K562 (cell line): ENCODE results near the gene C13orf46. TPM values are rescaled to one million over a fixed set of nuclear protein-coding genes. Genes with fewer than 3 reads are reported as not detected.
A peak's percentile ranks its signal among the peaks of the same experiment; 100 is the strongest.

Source experiments
- ATAC-seq: fragments of 200-7000 bp; cut with Tn5 transposase; 3 replicates; pipeline ENCODE4 v1.9.1; 2020; ENCODE audit warnings: moderate library complexity
- BruUV-seq: library from RNA; stranded (reverse); fragments of 400-500 nt; replicated peaks from 2 replicates; lab custom pipeline; 2021; lab: Mats Ljungman, UMichigan
- CTCF ChIA-PET: fragments of 300-600 bp; formaldehyde crosslinking; extraction: SDS; loops from one replicate; lab custom pipeline; 2021; ENCODE audit warnings: low intra/inter-chr PET ratio; lab: Yijun Ruan, JAX
- POLR2A ChIA-PET: fragments of 300-600, 350-650 bp; sonication (Branson Sonifier 250); formaldehyde crosslinking; extraction: SDS; loops from one replicate; lab custom pipeline; 2021; ENCODE audit warnings: antibody characterized with exemption, inconsistent platforms; lab: Yijun Ruan, JAX
- DNase-seq, 4 experiments: peaks; one replicate each; pipeline versions ENCODE4 v3.0.0 to v3.0.0-alpha.2; 2011 to 2018; ENCODE audit warnings: low spot score in 3 of 4, mixed read lengths in 3 of 4; ENCODE audit errors: extremely low read depth in 1 of 4
- FAIRE-seq: peaks from 2 replicates; lab custom pipeline; 2011; peaks lifted over from hg19 to GRCh38; lab: Jason Lieb, UNC
- H2AFZ ChIP-seq: 2 replicates; pipeline ENCODE4 v1.6.0; 2011; ENCODE audit warnings: low read depth, low read length, control low read depth, inconsistent platforms
- H3K27ac ChIP-seq: fragments of 200-600 bp; 3 replicates; pipeline ENCODE4 v1.8.0; 2011; ENCODE audit warnings: low read depth, mild to moderate bottlenecking, control low read depth, inconsistent platforms, low read length, moderate library complexity, mixed read lengths; ENCODE audit errors: extremely low read depth
- H3K27me3 ChIP-seq, 2 experiments: fragments of 300-600 bp in 1 of 2; 2 replicates in 1 of 2; 3 replicates in 1 of 2; pipeline versions ENCODE4 v1.6.0 to v1.8.0; 2011; ENCODE audit warnings: inconsistent platforms in 2 of 2, low read length in 2 of 2, mild to moderate bottlenecking in 1 of 2, mixed read lengths in 1 of 2, moderate library complexity in 1 of 2; ENCODE audit not compliant: control insufficient read depth in 2 of 2, insufficient read depth in 2 of 2
- H3K36me3 ChIP-seq: fragments of 300-600 bp; 3 replicates; pipeline ENCODE4 v1.8.0; 2011; ENCODE audit warnings: mild to moderate bottlenecking, low read length, inconsistent platforms; ENCODE audit not compliant: control insufficient read depth, insufficient read depth
- H3K4me1 ChIP-seq, 2 experiments: fragments of 200-600 bp in 1 of 2; replicated peaks in 1 of 2; 2 replicates in 1 of 2; 3 replicates in 1 of 2; pipeline versions ENCODE4 v1.5.1 to v1.8.0; 2011; ENCODE audit warnings: inconsistent platforms in 2 of 2, low read length in 2 of 2, mild to moderate bottlenecking in 1 of 2, mixed read lengths in 1 of 2, moderate library complexity in 1 of 2; ENCODE audit not compliant: control insufficient read depth in 2 of 2, insufficient read depth in 2 of 2
- H3K4me2 ChIP-seq: 2 replicates; pipeline ENCODE4 v1.6.1; 2011; ENCODE audit warnings: low read length, control low read depth, inconsistent platforms, mixed read lengths; ENCODE audit not compliant: insufficient read depth
- H3K4me3 ChIP-seq: fragments of 200-600 bp; sonication (generic), shearing (Covaris generic); 2 replicates; pipeline ENCODE4 v1.5.1; 2016; ENCODE audit warnings: control low read depth, inconsistent platforms
- H3K79me2 ChIP-seq: fragments of 200-600 bp; 3 replicates; pipeline ENCODE4 v1.8.0; 2011; ENCODE audit warnings: low read length, inconsistent platforms; ENCODE audit not compliant: control insufficient read depth, insufficient read depth
- H3K9ac ChIP-seq, 2 experiments: 2 replicates each; pipeline versions ENCODE4 v1.6.0 to v1.6.1; 2011; ENCODE audit warnings: low read depth in 2 of 2, low read length in 2 of 2, control low read depth in 1 of 2, inconsistent platforms in 1 of 2, mild to moderate bottlenecking in 1 of 2, mixed read lengths in 1 of 2; ENCODE audit not compliant: insufficient read depth in 1 of 2
- H3K9me1 ChIP-seq: one replicate; pipeline ENCODE4 v1.6.0; 2011; ENCODE audit warnings: inconsistent platforms, mild to moderate bottlenecking, low read length, moderate library complexity; ENCODE audit not compliant: control insufficient read depth, insufficient read depth
- H3K9me3 ChIP-seq: replicated peaks from 2 replicates; pipeline ENCODE4 v1.5.1; 2011; ENCODE audit warnings: low read depth, low read length, inconsistent platforms; ENCODE audit not compliant: control insufficient read depth, insufficient read depth
- H4K20me1 ChIP-seq: replicated peaks from 2 replicates; pipeline ENCODE4 v1.6.1; 2011; ENCODE audit warnings: low read length, inconsistent platforms, mixed read lengths; ENCODE audit not compliant: control insufficient read depth, insufficient read depth
- ATF3 ChIP-seq, 2 experiments: fragments of 450-650 bp in 1 of 2; sonication (generic) in 1 of 2; formaldehyde crosslinking in 1 of 2; IDR thresholded peaks in 1 of 2; conservative IDR thresholded peaks in 1 of 2; 2 replicates each; pipeline versions ENCODE4 v1.6.1 to v1.8.1; 2016 to 2023; ENCODE audit warnings: mild to moderate bottlenecking in 2 of 2, moderate library complexity in 2 of 2, inconsistent platforms in 1 of 2, missing genetic modification reagents in 1 of 2
- CHD2 ChIP-seq: IDR thresholded peaks from 2 replicates; pipeline ENCODE4 v1.6.1; 2011; ENCODE audit warnings: low read depth, low read length
- CTCF ChIP-seq, 3 experiments: IDR thresholded peaks in 2 of 3; conservative IDR thresholded peaks in 1 of 3; 2 replicates each; pipeline ENCODE4 v1.5.1; 2011 to 2012; ENCODE audit warnings: low read length in 3 of 3, mild to moderate bottlenecking in 3 of 3, control low read depth in 2 of 3, improper control_type of control experiment in 1 of 3, inconsistent platforms in 1 of 3, low read depth in 1 of 3, mixed read lengths in 1 of 3, moderate library complexity in 1 of 3; ENCODE audit not compliant: insufficient read depth in 2 of 3
- EGR1 ChIP-seq: fragments of 450-650 bp; conservative IDR thresholded peaks from 2 replicates; pipeline ENCODE4 v1.6.1; 2017; ENCODE audit warnings: mild to moderate bottlenecking
- HIVEP1 ChIP-seq: fragments of 250-450 bp; sonication (Bioruptor Pico); IDR thresholded peaks from 2 replicates; pipeline ENCODE4 v1.4.0; 2020; ENCODE audit warnings: mild to moderate bottlenecking
- HLTF ChIP-seq: fragments of 450-650 bp; IDR thresholded peaks from 2 replicates; pipeline ENCODE4 v1.6.1; 2016
- ILK ChIP-seq: fragments of 450-650 bp; IDR thresholded peaks from 2 replicates; pipeline ENCODE4 v1.6.1; 2016; ENCODE audit warnings: missing genetic modification characterization, low read depth, mild to moderate bottlenecking, missing compliant biosample characterization, moderate library complexity, borderline replicate concordance
- MNT ChIP-seq, 2 experiments: fragments of 450-650 bp; conservative IDR thresholded peaks; 2 replicates each; pipeline ENCODE4 v1.6.1; 2017; ENCODE audit warnings: mild to moderate bottlenecking in 2 of 2, moderate library complexity in 2 of 2
- NRF1 ChIP-seq, 2 experiments: fragments of 450-650 bp; IDR thresholded peaks in 1 of 2; conservative IDR thresholded peaks in 1 of 2; 2 replicates each; pipeline ENCODE4 v1.6.1; 2014; ENCODE audit warnings: mild to moderate bottlenecking in 2 of 2
- POLR2G ChIP-seq: fragments of 200-400 bp; formaldehyde crosslinking; IDR thresholded peaks from 2 replicates; pipeline ENCODE4 v1.6.1; 2017; ENCODE audit warnings: low read depth, mild to moderate bottlenecking, antibody characterized with exemption, low read length, moderate library complexity
- ZNF140 ChIP-seq: fragments of 250-450 bp; sonication (Bioruptor Pico); IDR thresholded peaks from 2 replicates; pipeline ENCODE4 v1.8.0; 2021; ENCODE audit warnings: moderate library complexity, mild to moderate bottlenecking, inconsistent platforms
- ZNF592 ChIP-seq: fragments of 450-650 bp; IDR thresholded peaks from 2 replicates; pipeline ENCODE4 v1.6.1; 2017; ENCODE audit warnings: antibody characterized with exemption, mild to moderate bottlenecking
- ZSCAN29 ChIP-seq: fragments of 450-650 bp; IDR thresholded peaks from 2 replicates; pipeline ENCODE4 v1.6.1; 2017
- WGBS: fragments of 100-300 bp; shearing (Covaris generic); methylation state at CpG from one replicate; pipeline ENCODE4 v1.1.6; 2016; ENCODE audit warnings: low coverage, mixed read lengths; ENCODE audit not compliant: insufficient coverage; ENCODE audit errors: missing lambda C conversion rate; 5-methylcytosine and 5-hydroxymethylcytosine counted together
- in situ Hi-C: fragments of 300-500 bp; cut with MboI; formaldehyde crosslinking; loops from 4 replicates; pipeline ENCODE4 v1.15.0; 2018; ENCODE audit warnings: inconsistent platforms, mixed read lengths
- intact Hi-C: fragments of 100-400 bp; cut with micrococcal nuclease; formaldehyde crosslinking; loops from 2 replicates; pipeline ENCODE4 v1.14.2; 2022
- polyA plus RNA-seq, 8 experiments: library from polyadenylated mRNA; depleted of rRNA in 4 of 8; stranded (reverse) in 5 of 8; unstranded in 3 of 8; fragments of >200 nt; fragmentation: Nextera tagmentation in 2 of 8; fragmentation: Illumina TruSeq in 1 of 8; extraction: Ambion mirVana in 2 of 8; extraction: Trizol in 1 of 8; gene quantifications; 2 replicates each; pipeline versions ENCODE4 v1.2.1 to v1.2.3, GENCODE V29; 2011 to 2014; ENCODE audit warnings: inconsistent platforms in 1 of 8, missing spikeins in 1 of 8
- total RNA-seq, 7 experiments: library from RNA; depleted of rRNA in 6 of 7; stranded (reverse); fragments of >200 nt in 6 of 7; fragmentation: Illumina TruSeq in 2 of 7; extraction: Trizol in 2 of 7; gene quantifications; 2 replicates each; pipeline versions ENCODE4 v1.2.1 to v1.2.3, GENCODE V29; 2011 to 2021; ENCODE audit warnings: low replicate concordance in 1 of 7

C13orf46 gene
- total and polyA plus RNA-seq, 9 of the 15 experiments (the other 6 are each of a cell fraction or from before 2014, with no cell fraction given), result 0.04 to 0.24 (median 0.05) TPM; not detected in 4

GRCh38 chr13:114019367-114019766 lies 45.5 kb upstream of the C13orf46 start:
- Histone ChIP-seq H3K4me2 (peak overlapping the region; percentile 67), H3K27ac (no peak overlapping the region; the same call in 2 of the 3 replicates), H3K79me2 (no peaks in the 10 kb centered on the region), H3K9ac (0 out of 4 replicates have a peak overlapping the region, but pooled peaks of 1 of the 2 experiments have one; percentile 61), H2AFZ (peak overlapping the region; percentile 38; the same call in 1 of the 2 replicates), H3K36me3 (peaks cover 36% of the 10 kb centered on the region; the same call in 2 of the 3 replicates), H3K4me1 (peaks cover 2 to 61% of the 10 kb centered on the region in 2 experiments; a peak in 3 of 5 replicates), H3K9me1 (no peaks in the 10 kb centered on the region), H3K27me3 (no peaks in the 10 kb centered on the region), H3K4me3 (peak overlapping the region; percentile 20), H4K20me1 (no peaks in the 10 kb centered on the region), H3K9me3 (no peaks in the 10 kb centered on the region)
- no TSS peak for BruUV-seq
- DNase-seq (peak; percentile 76 to 87 (median 84)), ATAC-seq (peak; percentile 99), FAIRE-seq (peak; percentile 89)
- ChIA-PET CTCF (no interaction called here), POLR2A (interaction anchor here (0.6 kb wide), 1 partner anchor 18 kb away, joined by 3 read pairs; no protein-coding TSS in a partner anchor)
- in situ Hi-C loops (no loop called here), intact Hi-C loops (no loop called here)
- 13% methylated on average over 7 of the region's 13 CpGs for WGBS
- no peak for TF ChIP-seq MNT (conservative IDR thresholded peaks at IDR 0.05)
- no peak for TF ChIP-seq HLTF
- TF ChIP-seq ZNF592, result no peak
- no peak for TF ChIP-seq ZSCAN29
- TF ChIP-seq EGR1, result peak; percentile 50
- peak in 2 of 3 experiments; percentile 5 to 14; a peak in 1 of 6 replicates for TF ChIP-seq CTCF (IDR thresholded peaks at IDR 0.05 in 2 of 3, conservative IDR thresholded peaks at IDR 0.05 in 1 of 3; ENCODE audit: insufficient read depth in 2 of 3, low read depth in 1 of 3, low read length in 3 of 3)
- TF ChIP-seq ATF3 (IDR thresholded peaks at IDR 0.05), result no peak
- no peak for TF ChIP-seq ATF3 (CRISPR knock-in tag; conservative IDR thresholded peaks at IDR 0.05)
- TF ChIP-seq HIVEP1 (CRISPR knock-in tag), result no peak
- TF ChIP-seq POLR2G, result 0 out of 2 replicates have a peak, but pooled peaks have one; percentile 4
- TF ChIP-seq ILK (tag), result no peak
- no peak for TF ChIP-seq CHD2
- TF ChIP-seq NRF1 (conservative IDR thresholded peaks at IDR 0.05 in 1 of 2, IDR thresholded peaks at IDR 0.05 in 1 of 2), result peak in 1 of 2 experiments; percentile 21; a peak in 1 of 4 replicates
- no peak for TF ChIP-seq ZNF140 (CRISPR knock-in tag)
